Endothelial cell of umbilical vein (primary cell): Measurements from ENCODE around the gene PRPF40A. TPM values are rescaled to one million over a fixed set of nuclear protein-coding genes. Genes with fewer than 3 reads are reported as not detected.
A peak's percentile ranks its signal among the peaks of the same experiment; 100 is the strongest.

Source experiments
- BruUV-seq: library from RNA; stranded (reverse); fragments of 400-500 nt; replicated peaks from 2 replicates; lab custom pipeline; 2021; lab: Mats Ljungman, UMichigan
- CTCF ChIA-PET: fragments of 300-600, 350-600 bp; sonication (Branson Sonifier 250); formaldehyde crosslinking; loops from one replicate; lab custom pipeline; 2021; ENCODE audit warnings: antibody characterized with exemption, inconsistent platforms; lab: Charles Lee
- POLR2A ChIA-PET: fragments of 300-600, 350-600 bp; sonication (Branson Sonifier 250); formaldehyde crosslinking; loops from one replicate; lab custom pipeline; 2021; ENCODE audit warnings: antibody characterized with exemption, inconsistent platforms; lab: Charles Lee
- DNase-seq: peaks from one replicate; pipeline ENCODE4 v3.0.0-alpha.2; 2011; ENCODE audit warnings: low read depth, low spot score
- FAIRE-seq: peaks from 2 replicates; lab custom pipeline; 2011; peaks lifted over from hg19 to GRCh38; lab: Jason Lieb, UNC
- H2AFZ ChIP-seq: 2 replicates; pipeline ENCODE4 v1.6.0; 2012; ENCODE audit warnings: low read depth, low read length, control low read depth, inconsistent platforms
- H3K27ac ChIP-seq: 2 replicates; pipeline ENCODE4 v1.5.1; 2011; ENCODE audit warnings: low read depth, mild to moderate bottlenecking, control low read depth, low read length, moderate library complexity; ENCODE audit not compliant: insufficient read depth
- H3K27me3 ChIP-seq, 2 experiments: 2 replicates each; pipeline versions ENCODE4 v1.6.0 to v1.6.1; 2011; ENCODE audit warnings: low read length in 2 of 2, mixed read lengths in 1 of 2; ENCODE audit not compliant: control insufficient read depth in 2 of 2, insufficient read depth in 2 of 2
- H3K36me3 ChIP-seq, 2 experiments: 2 replicates in 1 of 2; 3 replicates in 1 of 2; pipeline ENCODE4 v1.5.1; 2011; ENCODE audit warnings: low read length in 2 of 2, mild to moderate bottlenecking in 1 of 2, moderate library complexity in 1 of 2; ENCODE audit not compliant: control insufficient read depth in 2 of 2, insufficient read depth in 2 of 2; ENCODE audit errors: extremely low read depth in 1 of 2
- H3K4me1 ChIP-seq: 3 replicates; pipeline ENCODE4 v1.5.1; 2011; ENCODE audit warnings: mild to moderate bottlenecking, low read length; ENCODE audit not compliant: control insufficient read depth, insufficient read depth; ENCODE audit errors: extremely low read depth
- H3K4me2 ChIP-seq: 2 replicates; pipeline ENCODE4 v1.6.1; 2011; ENCODE audit warnings: low read length, control low read depth, mixed read lengths; ENCODE audit not compliant: insufficient read depth
- H3K4me3 ChIP-seq, 3 experiments: fragments of 200-600 bp in 1 of 3; sonication (generic), shearing (Covaris generic) in 1 of 3; replicated peaks in 1 of 3; 2 replicates each; pipeline ENCODE4 v1.5.1; 2011 to 2016; ENCODE audit warnings: control low read depth in 3 of 3, low read length in 3 of 3, mild to moderate bottlenecking in 2 of 3, inconsistent platforms in 1 of 3, low read depth in 1 of 3, moderate library complexity in 1 of 3; ENCODE audit not compliant: insufficient read depth in 1 of 3
- H3K79me2 ChIP-seq: 2 replicates; pipeline ENCODE4 v1.6.0; 2012; ENCODE audit warnings: low read length, inconsistent platforms; ENCODE audit not compliant: control insufficient read depth, insufficient read depth
- H3K9ac ChIP-seq: replicated peaks from 2 replicates; pipeline ENCODE3; 2011; ENCODE audit warnings: low read length, control low read depth; ENCODE audit not compliant: insufficient read depth; ENCODE audit errors: extremely low read depth
- H3K9me1 ChIP-seq: replicated peaks from 3 replicates; pipeline ENCODE4 v1.6.0; 2011; ENCODE audit warnings: mild to moderate bottlenecking, low read length; ENCODE audit not compliant: control insufficient read depth, insufficient read depth; ENCODE audit errors: extremely low read depth
- H3K9me3 ChIP-seq: replicated peaks from 2 replicates; pipeline ENCODE4 v1.5.1; 2012; ENCODE audit warnings: low read length, inconsistent platforms; ENCODE audit not compliant: control insufficient read depth, insufficient read depth
- H4K20me1 ChIP-seq: replicated peaks from 2 replicates; pipeline ENCODE3; 2011; ENCODE audit warnings: mild to moderate bottlenecking, low read length; ENCODE audit not compliant: control insufficient read depth, insufficient read depth; ENCODE audit errors: extremely low read depth
- CTCF ChIP-seq, 2 donors: IDR thresholded peaks; 1 replicate in 1 of 2; 2 replicates in 1 of 2; pipeline ENCODE4 v1.5.1; 2011; ENCODE audit warnings: low read length in 2 of 2, mild to moderate bottlenecking in 2 of 2, moderate library complexity in 2 of 2, control low read depth in 1 of 2, inconsistent platforms in 1 of 2, low read depth in 1 of 2; ENCODE audit not compliant: insufficient read depth in 1 of 2; ENCODE audit errors: extremely low read depth in 1 of 2
- MAX ChIP-seq: IDR thresholded peaks from 2 replicates; pipeline ENCODE4 v1.6.1; 2011; ENCODE audit not compliant: insufficient read depth, insufficient read length
- dilution Hi-C: fragments of 300-500 bp; cut with MboI; formaldehyde crosslinking; loops from one replicate; pipeline ENCODE4 v1.15.0; 2019; ENCODE audit warnings: low sequenced_read_pairs; ENCODE audit not compliant: extremely low pct_ligation_motif_present
- intact Hi-C: fragments of 100-400 bp; cut with micrococcal nuclease; formaldehyde crosslinking; loops from one replicate; pipeline ENCODE4 v1.10.0; 2022
- polyA plus RNA-seq, 4 experiments: library from polyadenylated mRNA; depleted of rRNA in 3 of 4; stranded (reverse) in 3 of 4; unstranded in 1 of 4; fragments of >200 nt; gene quantifications; 2 replicates each; pipeline versions ENCODE4 v1.2.1 to v1.2.3, GENCODE V29; 2011 to 2012; ENCODE audit warnings: missing spikeins in 1 of 4
- total RNA-seq: library from RNA; stranded (reverse); gene quantifications from 2 replicates; pipeline ENCODE4 v1.2.3, GENCODE V29; 2021

Gene PRPF40A
- total and polyA plus RNA-seq, 2 donors (not counting 3 experiments of a cell fraction or from before 2014, with no cell fraction given): 58.2 to 123 TPM

GRCh38 chr2:152627351-152627957, 89.8 kb downstream of the PRPF40A start:
- POLR2A ChIA-PET: no interaction called here

More at GRCh38 chr2:152627351-152627957, 89.8 kb downstream of the PRPF40A start:
- Histone ChIP-seq H3K27me3 (no peaks in the 10 kb centered on the region), H4K20me1 (no peaks in the 10 kb centered on the region), H3K79me2 (no peaks in the 10 kb centered on the region), H3K4me3 (no peak overlapping the region), H3K4me1 (no peaks in the 10 kb centered on the region), H3K4me2 (no peak overlapping the region), H3K36me3 (peaks cover 4 to 5% of the 10 kb centered on the region in 2 experiments), H3K9me3 (no peaks in the 10 kb centered on the region), H2AFZ (no peak overlapping the region), H3K27ac (no peak overlapping the region), H3K9me1 (no peaks in the 10 kb centered on the region), H3K9ac (no peak overlapping the region)
- CTCF ChIA-PET: interaction anchor here (0.9 to 2.3 kb wide), 7 partner anchors 8 to 452 kb away, joined by 3 to 14 read pairs (median 5); partner anchors contain the start of genes FMNL2 and STAM2
- FAIRE-seq: no peak
- TF ChIP-seq CTCF (IDR thresholded peaks at IDR 0.05; ENCODE audit: extremely low read depth in 1 of 2, insufficient read depth in 1 of 2, low read depth in 1 of 2, low read length in 2 of 2) (peak; percentile 43 to 46), MAX (no peak)
- DNase-seq: peak; percentile 64
- intact Hi-C loops: loop anchor here (1.0 to 2.0 kb wide), 5 partner anchors 73 to 591 kb away; partner anchors contain the start of gene FMNL2
- BruUV-seq: no TSS peak
- dilution Hi-C loops: no loop called here
